ENCODE results near the gene LYVE1.

LYVE1 gene

GRCh38 chr11:10591741-10592140 lies 23.3 kb upstream of the LYVE1 start:
- no peak for DNase-seq (ENCODE audit: low spot score)

- DNase-seq (ENCODE audit: low spot score), result no peak
These were observed 21.9 kb upstream of the LYVE1 start for GRCh38 chr11:10590218-10590915.

- DNase-seq (ENCODE audit: low spot score), result no peak
These were observed 20.4 kb upstream of the LYVE1 start for GRCh38 chr11:10588904-10589303.

GRCh38 chr11:10587995-10588394 lies 19.5 kb upstream of the LYVE1 start:
- no peak for DNase-seq (ENCODE audit: low spot score)

GRCh38 chr11:10587388-10587787 lies 18.9 kb upstream of the LYVE1 start:
- no peak for DNase-seq (ENCODE audit: low spot score)

GRCh38 chr11:10584071-10584501 lies 15.6 kb upstream of the LYVE1 start:
- no peak for DNase-seq (ENCODE audit: low spot score)

- no peak for DNase-seq (ENCODE audit: low spot score)
These were observed 13.1 kb upstream of the LYVE1 start for GRCh38 chr11:10581481-10582019.

- DNase-seq (ENCODE audit: low spot score), result no peak
These were observed 12.2 kb upstream of the LYVE1 start for GRCh38 chr11:10580623-10581022.

- no peak for DNase-seq (ENCODE audit: low spot score)
These were observed 11.2 kb upstream of the LYVE1 start for GRCh38 chr11:10579700-10580099.

GRCh38 chr11:10576035-10576398 lies 7.6 kb upstream of the LYVE1 start:
- no peak for DNase-seq (ENCODE audit: low spot score)

- no peak for DNase-seq (ENCODE audit: low spot score)
These were observed 7.0 kb upstream of the LYVE1 start for GRCh38 chr11:10575346-10576034.

- no peak for DNase-seq (ENCODE audit: low spot score)
These were observed 5.1 kb upstream of the LYVE1 start for GRCh38 chr11:10573556-10573955.

GRCh38 chr11:10573028-10573427 lies 4.6 kb upstream of the LYVE1 start:
- DNase-seq (ENCODE audit: low spot score), result no peak

- DNase-seq (ENCODE audit: low spot score), result no peak
These were observed 4.1 kb upstream of the LYVE1 start for GRCh38 chr11:10572533-10572932.

- no peak for DNase-seq (ENCODE audit: low spot score)
These were observed 1.0 kb downstream of the LYVE1 start for GRCh38 chr11:10567446-10567845.

- DNase-seq (ENCODE audit: low spot score), result no peak
These were observed 2.1 kb downstream of the LYVE1 start for GRCh38 chr11:10566257-10566957.

GRCh38 chr11:10565493-10565892 lies 3.0 kb downstream of the LYVE1 start:
- no peak for DNase-seq (ENCODE audit: low spot score)

- DNase-seq (ENCODE audit: low spot score), result no peak
These were observed 3.7 kb downstream of the LYVE1 start for GRCh38 chr11:10564696-10565318.

GRCh38 chr11:10564030-10564429 lies 4.4 kb downstream of the LYVE1 start:
- DNase-seq (ENCODE audit: low spot score), result no peak

GRCh38 chr11:10561947-10562346 lies 6.5 kb downstream of the LYVE1 start:
- no peak for DNase-seq (ENCODE audit: low spot score)

- no peak for DNase-seq (ENCODE audit: low spot score)
These were observed 7.2 kb downstream of the LYVE1 start for GRCh38 chr11:10561043-10561818.

GRCh38 chr11:10558288-10558687 lies 10.2 kb downstream of the LYVE1 start:
- no peak for DNase-seq (ENCODE audit: low spot score)

All from CD4-positive, alpha-beta T cell treated with Interleukin-15 for 4 hours (primary cell).